Bronchus fibroblast of lung (primary cell): ENCODE data around the gene STEAP1. TPM values are rescaled to one million over a fixed set of nuclear protein-coding genes. Genes with fewer than 3 reads are reported as not detected.

Source experiments
- total RNA-seq: library from RNA; depleted of rRNA; stranded (reverse); fragments of >200 nt; gene quantifications from 2 replicates; pipeline ENCODE4 v1.2.3, GENCODE V29; 2015

Gene STEAP1
- 30.0 and 39.5 TPM in 2 replicates for total RNA-seq

DNA sequence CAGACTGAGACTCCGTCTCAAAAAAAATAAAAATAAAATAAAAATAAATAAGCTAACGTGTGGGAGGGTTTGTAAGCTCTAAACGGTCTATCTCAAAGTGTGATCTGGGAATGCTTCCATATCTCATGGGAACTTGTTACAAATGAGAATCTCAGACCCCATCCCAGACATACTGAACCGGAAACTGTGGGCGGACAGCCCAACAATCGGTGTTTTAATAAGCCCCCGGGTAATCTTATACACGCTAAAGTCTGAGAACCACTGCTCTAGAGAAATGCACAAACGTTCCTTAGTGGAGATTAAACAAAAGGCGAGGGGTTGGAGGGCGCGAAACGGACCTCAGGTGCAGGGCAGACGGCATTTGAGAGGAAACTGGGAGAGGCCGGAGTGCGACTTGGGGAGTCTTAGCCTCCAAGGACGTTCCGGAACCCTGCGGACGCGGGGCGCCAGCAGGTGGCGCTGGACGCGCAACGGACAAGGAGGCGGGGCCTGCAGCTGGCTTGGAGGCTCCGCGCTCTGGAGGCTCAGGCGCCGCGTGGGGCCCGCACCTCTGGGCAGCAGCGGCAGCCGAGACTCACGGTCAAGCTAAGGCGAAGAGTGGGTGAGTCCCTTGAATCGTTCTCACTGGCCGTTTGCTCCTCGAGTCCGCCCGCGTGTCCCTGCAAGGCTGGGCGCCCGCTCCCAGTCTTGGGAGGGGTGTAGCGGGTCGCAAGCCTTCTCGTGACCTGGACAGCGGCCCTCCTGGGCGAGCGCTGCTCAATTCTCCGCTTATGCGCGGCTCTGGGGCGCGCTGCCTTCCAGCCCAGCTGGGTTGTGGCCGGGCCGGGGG lies at the start of gene STEAP1:
Gene STEAP1, plus strand, starts transcription at position 527 of the 829 bp plus-strand sequence. CDS start 5,320 bp downstream, outside the sequence.

DNA sequence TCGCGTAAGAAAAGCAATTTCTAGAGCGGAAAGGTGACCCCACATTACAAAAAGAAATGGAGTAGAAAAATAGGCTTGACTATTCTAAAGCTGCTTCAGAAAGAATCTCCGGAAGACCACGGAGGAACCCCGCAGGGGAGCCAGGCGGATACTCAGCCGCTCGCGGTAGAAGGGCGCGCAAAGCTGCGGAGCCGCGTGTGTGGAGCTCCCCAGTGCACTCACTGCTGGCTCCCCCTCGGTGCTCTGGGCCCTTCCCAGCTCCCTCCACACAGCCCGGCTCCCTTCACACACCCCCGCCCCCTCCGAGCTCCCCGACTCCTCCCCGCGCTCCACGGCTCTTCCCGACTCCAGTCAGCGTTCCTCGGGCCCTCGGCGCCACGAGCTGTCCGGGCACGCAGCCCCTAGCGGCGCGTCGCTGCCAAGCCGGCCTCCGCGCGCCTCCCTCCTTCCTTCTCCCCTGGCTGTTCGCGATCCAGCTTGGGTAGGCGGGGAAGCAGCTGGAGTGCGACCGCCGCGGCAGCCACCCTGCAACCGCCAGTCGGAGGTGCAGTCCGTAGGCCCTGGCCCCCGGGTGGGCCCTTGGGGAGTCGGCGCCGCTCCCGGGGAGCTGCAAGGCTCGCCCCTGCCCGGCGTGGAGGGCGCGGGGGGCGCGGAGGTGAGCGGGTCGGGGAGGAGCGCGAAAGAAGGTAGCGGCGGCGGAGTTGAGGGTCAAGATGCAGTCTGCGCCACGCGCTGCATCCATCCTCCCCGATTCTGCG lies 57.3 kb downstream of the STEAP1 start, which contains the start of gene STEAP2:
Gene STEAP2, plus strand, starts transcription at position 350 of the 758 bp plus-strand sequence. CDS start 13,343 bp downstream, outside the sequence.

Other genes with a start within 250 kb of the STEAP1 start
- 5.5 and 6.8 TPM in 2 replicates for gene STEAP2, start 57.3 kb downstream of the STEAP1 start, total RNA-seq
- 0.30 and 0.67 TPM in 2 replicates for gene CFAP69, start 90.7 kb downstream of the STEAP1 start, total RNA-seq
- gene FAM237B, start 166.8 kb downstream of the STEAP1 start, total RNA-seq = not detected in 2 replicates
- 13.2 and 17.5 TPM in 2 replicates for gene GTPBP10, start 192.2 kb downstream of the STEAP1 start, total RNA-seq
- 14.5 and 17.2 TPM in 2 replicates for gene CLDN12, start 249.0 kb downstream of the STEAP1 start, total RNA-seq